Measurements from ENCODE around the gene EVC. TPM values are rescaled to one million over a fixed set of nuclear protein-coding genes. Genes with fewer than 3 reads are reported as not detected.
"Not testable (repeated sequence)": the region's sequence is repeated elsewhere in the genome, so short reads cannot be mapped to it uniquely, and the experiment has no call there.

EVC gene
- total RNA-seq, 2 experiments from 2014 or later: 0.17 TPM; not detected in 1

DNA sequence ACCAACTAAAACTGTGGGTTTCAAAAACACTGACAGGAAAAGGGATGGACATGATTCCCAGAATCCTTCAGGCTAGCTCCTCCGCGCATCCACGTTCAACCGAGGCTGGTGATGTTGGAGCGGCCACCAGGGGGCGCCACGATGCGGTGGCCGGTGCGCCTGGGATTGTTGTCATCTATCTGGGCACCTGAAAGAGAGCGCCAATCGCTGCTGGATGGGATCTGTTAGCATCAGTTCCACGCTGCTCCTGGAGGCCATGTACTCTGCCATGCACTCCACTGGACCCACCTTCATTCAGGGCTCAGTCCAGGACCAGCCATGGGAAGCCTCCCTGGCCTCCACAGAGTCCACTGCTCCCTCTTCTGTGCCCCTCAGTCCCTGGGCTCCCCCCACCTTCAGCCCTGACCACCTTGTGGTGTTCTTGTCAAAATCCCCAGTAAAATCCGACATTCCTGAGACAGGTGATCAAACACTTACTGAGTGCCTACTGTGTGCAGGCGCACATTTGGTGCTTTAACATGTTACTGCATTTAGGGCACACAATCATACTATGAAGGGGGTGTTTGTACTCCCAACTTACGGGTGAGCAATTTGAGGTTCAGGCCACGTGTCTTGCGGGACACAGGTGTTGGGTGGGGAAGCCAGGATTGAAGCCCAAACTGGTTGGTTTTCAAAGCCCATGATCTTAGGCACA is 110.8 kb downstream of the EVC start:
- Mint-ChIP-seq H3K27ac (no peak overlapping the region), H3K27me3 (ENCODE audit: low read depth) (no peaks in the 10 kb centered on the region), H3K9me3 (no peaks in the 10 kb centered on the region), H3K4me1 (ENCODE audit: low read depth) (peaks cover 3% of the 10 kb centered on the region), H3K36me3 (ENCODE audit: low read depth) (no peaks in the 10 kb centered on the region), H3K4me3 (no peak overlapping the region)
- DNase-seq: peak; percentile 7
- CTCF ChIA-PET: no interaction called here
- intact Hi-C loops (cut with micrococcal nuclease): loop anchor here (5.0 kb wide), 1 partner anchor 155 kb away; no protein-coding TSS in a partner anchor

DNA sequence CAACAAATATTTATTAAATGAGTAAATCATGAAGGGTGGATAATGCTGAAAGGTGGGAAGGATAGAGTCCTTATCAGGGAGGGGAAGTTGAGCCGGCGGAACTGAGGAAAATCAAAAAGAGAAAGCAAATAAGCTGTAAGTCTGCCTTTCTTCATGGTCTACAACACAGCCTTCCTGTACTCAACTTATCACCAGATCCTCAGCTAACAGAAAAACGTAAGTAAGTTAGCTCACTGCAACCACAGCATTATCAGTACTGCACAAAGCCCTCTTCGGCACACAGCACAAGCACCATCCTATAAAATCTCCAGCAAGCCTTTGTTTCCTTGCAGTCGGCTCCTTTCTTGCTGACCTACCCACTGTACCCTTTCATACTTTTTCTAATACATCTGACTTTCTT is 111.6 kb downstream of the EVC start:
- Mint-ChIP-seq H3K9me3 (no peaks in the 10 kb centered on the region), H3K36me3 (ENCODE audit: low read depth) (no peaks in the 10 kb centered on the region), H3K4me1 (ENCODE audit: low read depth) (peaks cover 3% of the 10 kb centered on the region), H3K4me3 (no peak overlapping the region), H3K27ac (no peak overlapping the region), H3K27me3 (ENCODE audit: low read depth) (peaks cover 2% of the 10 kb centered on the region)
- DNase-seq: no peak
- CTCF ChIA-PET: interaction anchor here (0.7 kb wide), 1 partner anchor 703 kb away, joined by 3 read pairs; no protein-coding TSS in a partner anchor
- intact Hi-C loops (cut with micrococcal nuclease): loop anchor here (5.0 kb wide), 1 partner anchor 155 kb away; no protein-coding TSS in a partner anchor

DNA sequence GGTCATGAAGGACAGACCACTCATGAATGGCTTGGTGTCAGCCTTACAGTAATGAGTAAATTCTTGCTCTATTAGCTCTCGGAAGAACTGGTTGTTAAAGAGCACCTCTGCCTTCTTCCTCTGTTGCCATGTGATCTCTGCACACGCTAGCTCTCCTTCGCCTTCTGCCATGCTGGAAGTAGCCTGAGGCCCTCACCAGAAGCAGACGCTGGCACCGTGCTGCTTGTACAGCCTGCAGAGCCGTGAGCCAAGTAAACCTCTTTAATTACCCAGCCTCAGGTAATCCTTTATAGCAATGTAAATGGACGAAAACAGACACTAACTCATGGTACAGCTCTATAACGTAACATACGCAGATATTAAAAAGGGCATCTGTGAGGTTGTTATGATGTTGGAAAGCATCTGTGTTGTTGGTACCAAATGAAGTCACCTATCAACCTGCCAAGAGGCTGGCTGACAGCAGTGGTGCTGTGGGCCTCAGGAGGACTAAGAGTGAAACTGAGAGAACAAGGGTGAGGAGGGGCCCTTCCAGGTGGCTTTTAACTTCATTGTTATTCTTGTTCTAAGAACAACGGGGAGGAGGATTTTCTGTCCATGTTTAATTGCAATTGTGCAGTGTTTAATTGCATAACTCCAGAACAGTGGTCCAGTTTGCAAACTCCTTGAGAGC is 112.7 kb downstream of the EVC start:
- Mint-ChIP-seq H3K4me1 (ENCODE audit: low read depth) (peaks cover 3% of the 10 kb centered on the region), H3K9me3 (no peaks in the 10 kb centered on the region), H3K27ac (no peak overlapping the region), H3K27me3 (ENCODE audit: low read depth) (peaks cover 5% of the 10 kb centered on the region), H3K4me3 (no peak overlapping the region), H3K36me3 (ENCODE audit: low read depth) (no peaks in the 10 kb centered on the region)
- no peak for DNase-seq
- CTCF ChIA-PET: no interaction called here
- intact Hi-C loops (cut with micrococcal nuclease): loop anchor here (5.0 kb wide), 1 partner anchor 154 kb away; no protein-coding TSS in a partner anchor

DNA sequence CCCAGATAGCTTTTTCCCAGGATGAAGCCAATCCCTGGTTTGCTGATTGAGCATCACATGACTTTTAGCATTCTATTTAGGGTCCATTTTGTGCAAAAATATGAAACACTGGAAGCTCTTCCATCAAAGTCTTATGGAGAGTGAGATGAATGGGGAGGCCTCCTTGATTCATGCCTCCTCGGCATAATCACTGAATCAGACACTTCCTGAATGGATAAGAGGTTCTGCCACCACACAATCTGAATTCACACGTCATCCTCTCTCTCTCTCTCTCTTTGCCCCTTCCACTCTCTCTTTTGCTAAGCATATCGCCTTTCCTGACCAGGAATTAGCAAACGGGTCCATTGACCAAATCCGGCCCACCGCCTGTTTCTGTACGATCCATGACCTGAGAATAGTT is 113.2 kb downstream of the EVC start:
- Mint-ChIP-seq H3K4me1 (ENCODE audit: low read depth) (peaks cover 3% of the 10 kb centered on the region), H3K4me3 (no peak overlapping the region), H3K36me3 (ENCODE audit: low read depth) (no peaks in the 10 kb centered on the region), H3K27me3 (ENCODE audit: low read depth) (peaks cover 5% of the 10 kb centered on the region), H3K9me3 (no peaks in the 10 kb centered on the region), H3K27ac (no peak overlapping the region)
- intact Hi-C loops (cut with micrococcal nuclease): loop anchor here (5.0 kb wide), 1 partner anchor 153 kb away; no protein-coding TSS in a partner anchor
- DNase-seq: no peak
- CTCF ChIA-PET: no interaction called here

DNA sequence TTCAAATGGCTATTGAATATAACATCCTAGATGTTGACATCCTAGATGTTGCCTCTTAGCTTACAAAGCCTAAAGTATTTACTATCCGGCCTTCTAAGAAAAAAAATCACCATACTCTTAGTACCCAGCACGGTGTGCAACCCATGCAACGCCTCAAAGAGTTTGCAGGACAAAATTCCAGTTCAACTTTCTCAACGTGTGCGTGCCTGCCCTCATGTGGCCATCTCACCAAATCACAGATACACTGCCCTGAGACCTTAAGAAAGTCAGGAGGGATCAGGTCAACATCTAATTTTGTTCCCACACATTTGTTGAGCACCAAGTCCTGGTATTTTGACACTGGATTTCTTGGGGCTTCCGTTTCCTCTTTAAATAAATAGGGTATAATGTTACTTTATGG is 113.6 kb downstream of the EVC start:
- CTCF ChIA-PET: no interaction called here
- Mint-ChIP-seq H3K9me3 (no peaks in the 10 kb centered on the region), H3K27me3 (ENCODE audit: low read depth) (peaks cover 5% of the 10 kb centered on the region), H3K4me3 (no peak overlapping the region), H3K27ac (no peak overlapping the region), H3K4me1 (ENCODE audit: low read depth) (peaks cover 3% of the 10 kb centered on the region), H3K36me3 (ENCODE audit: low read depth) (no peaks in the 10 kb centered on the region)
- intact Hi-C loops (cut with micrococcal nuclease): loop anchor here (5.0 kb wide), 1 partner anchor 153 kb away; no protein-coding TSS in a partner anchor
- DNase-seq: peak; percentile 15

DNA sequence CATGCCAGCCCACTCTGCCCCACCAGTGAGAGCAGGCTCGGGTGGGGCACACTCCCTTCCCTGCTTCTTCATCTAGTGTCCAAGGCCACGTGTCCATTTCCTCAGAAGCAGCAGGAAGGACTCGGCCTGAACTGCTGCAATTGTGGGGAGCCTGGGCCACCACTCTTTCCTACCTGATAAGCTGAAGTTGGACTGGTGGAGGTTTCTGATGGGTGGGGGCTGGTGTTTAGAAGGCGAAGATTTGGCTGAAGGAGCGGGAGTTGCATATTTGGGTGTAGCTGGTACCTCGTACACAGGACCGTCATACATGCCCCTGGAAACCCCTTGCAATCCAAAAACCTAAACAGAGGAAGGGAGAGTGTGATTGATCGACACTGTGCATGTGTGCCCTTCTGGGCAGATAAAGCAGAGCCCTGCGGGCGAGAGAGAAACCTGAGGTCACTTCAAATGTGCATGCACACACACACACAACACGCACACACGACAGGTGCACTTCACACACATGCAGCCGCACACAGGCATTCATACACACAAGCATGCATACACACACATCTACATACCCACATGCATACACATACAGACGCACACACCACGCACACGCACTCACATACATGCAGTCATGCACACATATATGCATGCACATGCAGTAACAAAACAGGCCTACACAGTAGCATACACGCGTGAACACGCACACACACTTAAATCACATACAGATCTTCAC is 114.5 kb downstream of the EVC start:
- Mint-ChIP-seq H3K36me3 (ENCODE audit: low read depth) (no peaks in the 10 kb centered on the region), H3K27me3 (ENCODE audit: low read depth) (peaks cover 5% of the 10 kb centered on the region), H3K27ac (no peak overlapping the region), H3K4me3 (no peak overlapping the region), H3K4me1 (ENCODE audit: low read depth) (peaks cover 3% of the 10 kb centered on the region), H3K9me3 (no peaks in the 10 kb centered on the region)
- CTCF ChIA-PET: interaction anchor here (0.5 to 0.6 kb wide), 2 partner anchors 271 to 524 kb away, joined by 3 to 5 read pairs; no protein-coding TSS in a partner anchor
- intact Hi-C loops (cut with micrococcal nuclease): no loop called here
- no peak for DNase-seq

DNA sequence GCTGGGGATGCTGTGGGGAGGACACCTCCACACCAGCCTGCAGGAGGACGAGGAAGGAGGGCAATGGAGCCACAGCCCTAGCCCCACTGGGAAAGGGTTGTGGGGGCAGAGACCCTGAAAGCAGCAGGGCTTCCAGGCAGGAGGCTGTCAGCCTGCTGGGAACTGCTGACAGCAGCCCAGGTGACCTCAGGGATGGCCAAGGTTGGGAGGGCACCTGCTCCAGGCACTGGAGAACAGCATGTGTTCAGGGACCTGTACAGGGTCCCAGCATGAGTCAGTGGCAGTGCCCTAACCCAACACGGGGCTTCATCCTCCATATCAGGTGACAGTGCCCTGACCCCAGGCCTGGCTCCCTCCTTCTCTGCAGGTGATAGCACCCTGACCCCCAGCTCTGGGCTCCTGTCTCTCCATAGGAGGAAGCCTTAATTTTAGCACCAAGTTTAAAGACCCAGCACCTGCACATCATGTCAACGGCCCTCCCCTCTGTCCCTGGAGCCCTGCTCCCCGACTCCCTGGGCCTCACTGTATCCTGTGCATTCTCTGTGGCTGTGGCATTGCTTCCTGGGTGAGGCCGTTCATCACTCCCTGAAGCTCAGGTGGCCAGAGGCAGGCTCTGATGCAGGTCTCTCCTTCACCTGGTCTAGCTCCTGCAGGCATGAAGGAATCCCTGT is 115.6 kb downstream of the EVC start:
- H3K36me3 Mint-ChIP-seq (ENCODE audit: low read depth): no peaks in the 10 kb centered on the region
- CTCF ChIA-PET: no interaction called here
- H3K27me3 Mint-ChIP-seq (ENCODE audit: low read depth): peaks cover 5% of the 10 kb centered on the region
- H3K4me1 Mint-ChIP-seq (ENCODE audit: low read depth): peaks cover 3% of the 10 kb centered on the region
- no peak for DNase-seq
- no peak overlapping the region for H3K27ac Mint-ChIP-seq
- H3K9me3 Mint-ChIP-seq: no peaks in the 10 kb centered on the region
- intact Hi-C loops (cut with micrococcal nuclease): no loop called here
- H3K4me3 Mint-ChIP-seq: no peak overlapping the region

DNA sequence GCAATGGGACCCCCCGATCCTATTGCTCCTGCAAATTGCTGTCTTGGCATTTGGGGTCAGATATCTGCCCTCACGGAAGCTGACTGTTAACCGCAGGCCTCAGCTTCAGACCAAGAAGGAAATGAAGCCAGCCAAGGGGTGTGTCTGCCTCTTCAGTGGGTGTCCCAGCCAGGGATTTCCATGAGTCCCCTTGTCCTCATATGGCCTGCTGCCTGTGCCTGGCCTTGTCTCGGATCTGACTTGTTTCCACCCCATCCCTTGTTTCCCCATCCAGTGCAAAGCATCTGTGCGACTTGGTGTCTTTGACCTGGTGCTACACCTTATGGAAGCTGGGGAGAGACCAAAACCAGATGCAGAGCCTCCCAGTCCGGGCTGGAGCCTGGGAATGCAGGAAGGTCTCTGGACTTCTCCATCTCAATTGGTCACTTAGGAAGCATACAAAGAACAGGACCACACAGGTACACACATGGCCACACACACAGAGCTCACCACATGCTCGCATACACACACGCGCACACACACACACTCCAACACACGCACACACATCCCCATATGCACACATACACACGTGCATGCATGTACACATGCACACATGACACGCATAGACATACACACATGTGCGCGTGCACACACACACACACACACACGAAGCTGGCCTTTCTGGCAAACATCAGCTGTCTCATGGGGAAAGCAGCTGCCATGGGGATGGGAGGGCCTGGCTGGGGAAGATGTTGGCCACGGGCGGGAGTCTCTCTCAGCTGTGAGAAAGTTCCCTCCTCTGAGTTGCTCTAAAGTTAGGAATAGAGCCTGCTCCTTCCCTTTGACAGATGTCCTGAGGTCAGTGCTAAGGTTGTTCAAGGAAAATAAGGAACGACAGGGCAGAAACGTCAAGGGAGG is 116.4 kb downstream of the EVC start:
- Mint-ChIP-seq H3K4me3 (no peak overlapping the region), H3K27ac (no peak overlapping the region), H3K4me1 (ENCODE audit: low read depth) (peaks cover 3% of the 10 kb centered on the region), H3K27me3 (ENCODE audit: low read depth) (peaks cover 5% of the 10 kb centered on the region), H3K9me3 (no peaks in the 10 kb centered on the region), H3K36me3 (ENCODE audit: low read depth) (no peaks in the 10 kb centered on the region)
- intact Hi-C loops (cut with micrococcal nuclease): no loop called here
- no peak for DNase-seq
- CTCF ChIA-PET: no interaction called here

DNA sequence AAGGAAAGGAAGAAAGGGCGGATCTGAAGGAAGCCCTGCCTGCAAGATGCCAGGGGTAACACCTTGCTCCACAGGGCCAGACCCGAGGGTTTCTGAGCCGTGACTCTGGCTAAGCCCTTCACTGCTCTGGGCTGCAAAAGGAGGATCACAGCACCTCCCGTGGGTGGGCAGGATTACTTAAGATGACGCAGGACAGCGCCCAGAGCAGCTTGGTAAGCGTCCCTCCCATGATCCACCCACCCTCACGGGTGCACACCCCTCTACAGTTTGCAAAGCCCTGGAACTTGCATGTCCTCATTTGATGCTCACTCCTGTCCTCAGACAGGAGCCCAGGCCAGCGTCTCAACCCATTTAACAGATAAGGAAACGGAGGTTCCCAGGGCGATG is 117.0 kb downstream of the EVC start:
- H3K4me3 Mint-ChIP-seq: no peak overlapping the region
- intact Hi-C loops (cut with micrococcal nuclease): no loop called here
- H3K36me3 Mint-ChIP-seq (ENCODE audit: low read depth): no peaks in the 10 kb centered on the region
- CTCF ChIA-PET: no interaction called here
- H3K4me1 Mint-ChIP-seq (ENCODE audit: low read depth): peaks cover 3% of the 10 kb centered on the region
- H3K27me3 Mint-ChIP-seq (ENCODE audit: low read depth): peaks cover 5% of the 10 kb centered on the region
- H3K27ac Mint-ChIP-seq: no peak overlapping the region
- DNase-seq: no peak
- no peaks in the 10 kb centered on the region for H3K9me3 Mint-ChIP-seq

DNA sequence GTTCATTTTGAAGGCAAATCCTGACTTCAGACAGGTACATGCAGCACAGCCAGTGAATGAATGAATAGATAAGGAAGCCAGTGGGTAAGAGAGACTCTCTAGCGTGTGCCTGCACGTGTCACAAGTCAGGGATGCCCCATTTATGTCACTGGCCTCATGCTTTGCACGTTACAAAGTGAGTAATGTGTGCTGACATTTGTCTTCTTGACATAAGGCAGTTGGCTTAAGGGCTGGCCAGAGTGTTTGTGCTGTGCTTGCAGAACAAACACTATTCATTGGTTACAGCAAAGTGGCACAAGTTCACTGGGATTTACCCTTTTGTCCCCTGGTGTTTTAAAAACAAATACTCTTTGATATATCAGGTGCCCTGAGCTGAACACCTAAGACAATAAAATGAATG is 125.9 kb downstream of the EVC start:
- Mint-ChIP-seq H3K9me3 (no peaks in the 10 kb centered on the region), H3K4me3 (no peak overlapping the region), H3K36me3 (ENCODE audit: low read depth) (no peaks in the 10 kb centered on the region), H3K27me3 (ENCODE audit: low read depth) (peaks cover 3% of the 10 kb centered on the region), H3K27ac (no peak overlapping the region), H3K4me1 (ENCODE audit: low read depth) (no peaks in the 10 kb centered on the region)
- intact Hi-C loops (cut with micrococcal nuclease): no loop called here
- CTCF ChIA-PET: no interaction called here
- DNase-seq: no peak

DNA sequence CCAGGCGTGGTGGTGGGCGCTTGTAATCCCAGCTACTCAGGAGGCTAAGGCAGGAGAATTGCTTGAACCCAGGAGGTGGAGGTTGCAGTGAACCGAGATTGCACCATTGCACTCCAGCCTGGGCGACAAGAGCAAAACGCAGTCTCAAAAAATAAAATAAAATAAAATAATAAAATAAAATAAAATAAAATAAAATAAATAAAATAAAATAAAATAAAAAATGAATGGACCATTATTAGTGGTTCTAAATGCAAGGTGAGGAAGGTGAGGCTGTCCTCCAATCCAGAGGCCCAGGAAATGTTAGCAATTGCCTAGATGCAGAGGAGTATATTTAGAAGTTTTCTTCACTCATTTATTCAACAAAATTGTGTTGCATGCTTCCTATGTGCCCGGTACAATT is 126.5 kb downstream of the EVC start:
- H3K4me1 Mint-ChIP-seq (ENCODE audit: low read depth); intact Hi-C loops (cut with micrococcal nuclease); H3K27ac Mint-ChIP-seq; DNase-seq; H3K4me3 Mint-ChIP-seq; CTCF ChIA-PET; H3K36me3 Mint-ChIP-seq (ENCODE audit: low read depth); H3K9me3 Mint-ChIP-seq; H3K27me3 Mint-ChIP-seq (ENCODE audit: low read depth): not testable (repeated sequence)

Data from activated naive CD4-positive, alpha-beta T cell treated with anti-CD3 and anti-CD28 coated beads for 36 hours (primary cell).